Upper lobe of left lung (tissue), 6 donors: Measurements from ENCODE around the gene MRPL50. TPM values are rescaled to one million over a fixed set of nuclear protein-coding genes. Genes with fewer than 3 reads are reported as not detected.
"Not testable (repeated sequence)": the region's sequence is repeated elsewhere in the genome, so short reads cannot be mapped to it uniquely, and the experiment has no call there.

ENCODE experiments used
- ATAC-seq, 2 donors: fragments of 200-7000 bp; cut with Tn5 transposase; one replicate each; pipeline ENCODE4 v1.9.1; 2022; ENCODE audit warnings: mild to moderate bottlenecking in 2 of 2, moderate library complexity in 2 of 2; ENCODE audit not compliant: low FRiP score in 2 of 2
- DNase-seq, 2 donors: peaks; one replicate each; pipeline ENCODE4 v3.0.0-alpha.2; 2019 to 2020
- H3K27ac ChIP-seq, 4 donors: fragments of 200-600 bp; sonication (generic); one replicate each; pipeline ENCODE4 v1.5.1; 2016 to 2019
- H3K27me3 ChIP-seq, 4 donors: fragments of 200-600 bp; sonication (generic); one replicate each; pipeline ENCODE4 v1.5.1; 2017 to 2019
- H3K36me3 ChIP-seq, 4 donors: fragments of 200-600 bp; sonication (generic); one replicate each; pipeline ENCODE4 v1.5.1; 2016 to 2019
- H3K4me1 ChIP-seq, 4 donors: fragments of 200-600 bp; sonication (generic); one replicate each; pipeline ENCODE4 v1.5.1; 2018 to 2019
- H3K4me3 ChIP-seq, 4 donors: fragments of 200-600 bp; sonication (generic); one replicate each; pipeline ENCODE4 v1.5.1; 2017 to 2019; ENCODE audit warnings: mild to moderate bottlenecking in 2 of 4, moderate library complexity in 1 of 4
- H3K9me3 ChIP-seq, 4 donors: fragments of 200-600 bp; sonication (generic); one replicate each; pipeline ENCODE4 v1.5.1; 2018 to 2019
- EP300 ChIP-seq, 4 donors: sonication (generic); formaldehyde crosslinking; IDR thresholded peaks; one replicate each; pipeline ENCODE4 v1.5.1; 2017; ENCODE audit warnings: antibody characterized with exemption in 4 of 4, control low read depth in 2 of 4
- POLR2A ChIP-seq, 4 donors: fragments of 450-650 bp; IDR thresholded peaks; one replicate each; pipeline ENCODE4 v1.5.1; 2016 to 2017; ENCODE audit warnings: antibody characterized with exemption in 4 of 4, mild to moderate bottlenecking in 2 of 4
- POLR2AphosphoS5 ChIP-seq, 2 donors: sonication (generic); formaldehyde crosslinking; IDR thresholded peaks; one replicate each; pipeline ENCODE4 v1.5.1; 2017; ENCODE audit warnings: antibody characterized with exemption in 2 of 2
- WGBS, 2 donors: methylation state at CpG; one replicate each; pipeline ENCODE4 v1.1.5; 2017 to 2018; 5-methylcytosine and 5-hydroxymethylcytosine counted together
- total RNA-seq, 6 donors: library from RNA; depleted of rRNA in 4 of 6; stranded (reverse); fragments of >200 nt in 4 of 6; gene quantifications; one replicate each; pipeline versions ENCODE4 v1.1.0 to v1.2.1, GENCODE V29; 2016 to 2021
- TF ChIP-seq, protein P1 (sequence below), 6 experiments: fragments of 450-650 bp in 4 of 6; fragments of 200-600 bp in 2 of 6; sonication (generic) in 2 of 6; IDR thresholded peaks; one replicate each; pipeline ENCODE4 v1.5.1; 2016 to 2019; ENCODE audit warnings: antibody characterized with exemption in 6 of 6
- donor health status: DM: no; HTN: no; CAD: no; lungs with moderate emphysema.
- donor health status: DM: no; HTN: yes; CAD: no; lungs with severe emphysema.

Gene MRPL50
- total RNA-seq, 6 donors from 2014 or later, result 3.9 to 13.4 (median 9.2) TPM

DNA sequence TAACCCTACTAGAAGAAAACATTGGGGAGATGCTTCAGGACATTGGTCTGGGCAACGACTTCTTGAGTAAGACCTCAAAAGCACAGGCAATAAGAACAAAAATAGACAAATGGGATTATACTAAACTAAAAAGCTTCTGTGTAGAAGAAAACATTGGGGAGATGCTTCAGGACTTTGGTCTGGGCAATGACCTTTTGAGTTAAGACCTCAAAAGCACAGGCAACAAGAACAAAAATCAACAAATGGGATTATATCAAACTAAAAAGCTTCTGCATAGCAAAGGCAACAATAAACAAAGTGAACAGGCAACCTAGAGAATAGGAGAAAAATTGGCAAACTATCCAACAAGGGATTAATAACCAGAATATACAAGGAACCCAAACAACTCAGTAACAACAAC lies 3.7 kb downstream of the MRPL50 start:
- Histone ChIP-seq H3K36me3 (peaks cover 6 to 10% (median 8%) of the 10 kb centered on the region in 4 donors), H3K4me3 (no peak overlapping the region), H3K27me3 (no peaks in the 10 kb centered on the region), H3K4me1 (peaks cover 10 to 24% (median 20%) of the 10 kb centered on the region in 4 donors), H3K27ac (no peak overlapping the region), H3K9me3 (no peaks in the 10 kb centered on the region)
- ATAC-seq (no peak), DNase-seq (no peak)
- 88 to 98% methylated on average over 1 of the region's 1 CpG for WGBS, 2 donors
- TF ChIP-seq POLR2A (IDR thresholded peaks at IDR 0.05), result no peak
- TF ChIP-seq, protein P1, sequence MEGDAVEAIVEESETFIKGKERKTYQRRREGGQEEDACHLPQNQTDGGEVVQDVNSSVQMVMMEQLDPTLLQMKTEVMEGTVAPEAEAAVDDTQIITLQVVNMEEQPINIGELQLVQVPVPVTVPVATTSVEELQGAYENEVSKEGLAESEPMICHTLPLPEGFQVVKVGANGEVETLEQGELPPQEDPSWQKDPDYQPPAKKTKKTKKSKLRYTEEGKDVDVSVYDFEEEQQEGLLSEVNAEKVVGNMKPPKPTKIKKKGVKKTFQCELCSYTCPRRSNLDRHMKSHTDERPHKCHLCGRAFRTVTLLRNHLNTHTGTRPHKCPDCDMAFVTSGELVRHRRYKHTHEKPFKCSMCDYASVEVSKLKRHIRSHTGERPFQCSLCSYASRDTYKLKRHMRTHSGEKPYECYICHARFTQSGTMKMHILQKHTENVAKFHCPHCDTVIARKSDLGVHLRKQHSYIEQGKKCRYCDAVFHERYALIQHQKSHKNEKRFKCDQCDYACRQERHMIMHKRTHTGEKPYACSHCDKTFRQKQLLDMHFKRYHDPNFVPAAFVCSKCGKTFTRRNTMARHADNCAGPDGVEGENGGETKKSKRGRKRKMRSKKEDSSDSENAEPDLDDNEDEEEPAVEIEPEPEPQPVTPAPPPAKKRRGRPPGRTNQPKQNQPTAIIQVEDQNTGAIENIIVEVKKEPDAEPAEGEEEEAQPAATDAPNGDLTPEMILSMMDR (IDR thresholded peaks at IDR 0.05), result no peak
- no peak for TF ChIP-seq EP300 (IDR thresholded peaks at IDR 0.05)
- TF ChIP-seq POLR2AphosphoS5 (IDR thresholded peaks at IDR 0.05), result no peak

DNA sequence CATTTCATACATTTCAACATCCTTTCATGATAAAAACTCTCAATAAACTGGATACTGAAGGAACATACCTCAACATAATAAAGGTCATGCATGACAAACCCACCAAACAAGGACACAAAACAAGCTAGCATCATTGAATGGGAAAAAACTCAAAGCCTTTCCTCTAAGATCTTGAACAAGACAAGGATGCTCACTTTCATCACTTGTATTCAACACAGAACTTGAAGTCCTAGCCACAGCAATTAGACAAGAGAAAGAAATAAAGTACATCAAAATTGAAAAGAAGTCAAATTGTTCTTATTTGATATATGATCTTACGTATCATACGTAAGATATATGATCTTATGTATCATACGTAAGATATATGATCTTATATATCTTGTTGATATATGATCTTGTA lies 5.3 kb downstream of the MRPL50 start:
- Histone ChIP-seq H3K36me3 (peaks cover 13 to 22% (median 16%) of the 10 kb centered on the region in 4 donors), H3K27me3 (no peaks in the 10 kb centered on the region), H3K4me1 (peaks cover 9 to 20% (median 16%) of the 10 kb centered on the region in 4 donors), H3K27ac (no peak overlapping the region), H3K4me3 (no peak overlapping the region), H3K9me3 (no peaks in the 10 kb centered on the region)
- WGBS, 2 donors, result 98% methylated on average over 3 of the region's 3 CpGs
- DNase-seq (no peak), ATAC-seq (no peak)
- TF ChIP-seq, protein P1 (IDR thresholded peaks at IDR 0.05), result no peak
- TF ChIP-seq POLR2A (IDR thresholded peaks at IDR 0.05), result no peak

DNA sequence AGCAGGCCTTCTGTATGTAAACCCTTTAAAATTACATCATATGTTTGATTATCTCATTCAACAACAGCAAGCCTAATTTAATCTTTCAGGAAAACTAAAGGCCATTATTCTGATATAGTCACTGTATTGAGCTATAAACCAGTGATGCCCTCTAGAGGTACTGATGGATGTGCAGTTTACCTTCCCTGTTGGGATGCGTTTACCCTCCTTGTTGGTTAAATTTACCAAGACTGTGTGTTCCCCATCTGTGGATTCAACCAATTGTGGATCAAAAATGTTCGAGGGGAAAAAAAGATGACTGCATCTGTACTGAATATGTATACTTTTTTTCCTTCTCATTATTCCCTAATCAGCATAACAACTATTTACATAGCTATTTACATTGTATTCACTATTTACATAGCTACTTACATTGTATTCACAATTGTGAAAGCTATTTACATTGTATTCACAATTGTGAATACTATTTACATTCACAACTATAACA lies 9.9 kb downstream of the MRPL50 start:
- no peak for DNase-seq
- Histone ChIP-seq H3K27ac (no peak overlapping the region), H3K9me3 (peaks cover 0 to 10% (median 3%) of the 10 kb centered on the region in 4 donors), H3K27me3 (no peaks in the 10 kb centered on the region), H3K36me3 (peaks cover 13 to 25% (median 16%) of the 10 kb centered on the region in 4 donors), H3K4me3 (no peak overlapping the region), H3K4me1 (no peaks in the 10 kb centered on the region)
- WGBS, 2 donors, result 71 to 75% methylated on average over 2 of the region's 2 CpGs
- no peak for ATAC-seq
- no peak for TF ChIP-seq POLR2AphosphoS5 (IDR thresholded peaks at IDR 0.05)
- no peak for TF ChIP-seq POLR2A (IDR thresholded peaks at IDR 0.05)
- TF ChIP-seq EP300 (IDR thresholded peaks at IDR 0.05), result no peak
- TF ChIP-seq, protein P1 (IDR thresholded peaks at IDR 0.05), result no peak

DNA sequence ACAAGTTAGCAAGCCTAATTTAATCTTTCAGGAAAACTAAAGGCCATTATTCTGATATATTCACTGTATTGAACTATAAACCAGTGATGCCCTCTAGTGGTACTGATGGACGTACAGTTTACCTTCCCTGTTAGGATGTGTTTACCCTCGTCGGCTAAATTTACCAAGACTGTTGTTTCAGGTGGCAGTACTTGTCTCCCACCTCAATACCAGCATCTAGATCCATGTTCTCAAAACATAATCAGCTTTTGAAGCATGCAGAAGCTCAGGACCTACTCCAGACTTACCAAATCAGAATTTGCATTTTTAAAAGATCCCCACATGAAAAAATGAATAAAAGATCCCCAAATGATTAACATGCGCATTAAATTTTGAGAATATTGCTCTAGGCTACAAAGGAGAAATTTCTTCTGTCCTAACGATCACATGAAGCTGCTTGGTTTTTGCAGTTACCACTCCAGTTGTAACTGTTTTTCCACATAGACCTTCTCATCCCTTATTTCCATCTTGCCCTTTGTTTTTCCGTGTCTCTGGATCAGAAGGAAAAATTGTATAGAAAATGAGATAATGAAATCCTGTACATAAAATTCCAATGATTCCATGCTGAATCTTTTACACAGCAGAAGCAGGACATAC lies 10.4 kb downstream of the MRPL50 start:
- no peak for DNase-seq
- Histone ChIP-seq H3K27ac (no peak overlapping the region), H3K9me3 (peaks cover 0 to 10% (median 3%) of the 10 kb centered on the region in 4 donors), H3K4me1 (no peaks in the 10 kb centered on the region), H3K27me3 (no peaks in the 10 kb centered on the region), H3K36me3 (peaks cover 13 to 25% (median 16%) of the 10 kb centered on the region in 4 donors), H3K4me3 (no peak overlapping the region)
- 49 to 53% methylated on average over 6 of the region's 6 CpGs for WGBS, 2 donors
- peak; percentile 71 to 75 for ATAC-seq
- TF ChIP-seq POLR2AphosphoS5 (IDR thresholded peaks at IDR 0.05) (no peak), POLR2A (IDR thresholded peaks at IDR 0.05) (no peak), EP300 (IDR thresholded peaks at IDR 0.05) (no peak)
- TF ChIP-seq, protein P1 (IDR thresholded peaks at IDR 0.05), result peak in 5 of 6 experiments; percentile 11 to 51 (median 36)

DNA sequence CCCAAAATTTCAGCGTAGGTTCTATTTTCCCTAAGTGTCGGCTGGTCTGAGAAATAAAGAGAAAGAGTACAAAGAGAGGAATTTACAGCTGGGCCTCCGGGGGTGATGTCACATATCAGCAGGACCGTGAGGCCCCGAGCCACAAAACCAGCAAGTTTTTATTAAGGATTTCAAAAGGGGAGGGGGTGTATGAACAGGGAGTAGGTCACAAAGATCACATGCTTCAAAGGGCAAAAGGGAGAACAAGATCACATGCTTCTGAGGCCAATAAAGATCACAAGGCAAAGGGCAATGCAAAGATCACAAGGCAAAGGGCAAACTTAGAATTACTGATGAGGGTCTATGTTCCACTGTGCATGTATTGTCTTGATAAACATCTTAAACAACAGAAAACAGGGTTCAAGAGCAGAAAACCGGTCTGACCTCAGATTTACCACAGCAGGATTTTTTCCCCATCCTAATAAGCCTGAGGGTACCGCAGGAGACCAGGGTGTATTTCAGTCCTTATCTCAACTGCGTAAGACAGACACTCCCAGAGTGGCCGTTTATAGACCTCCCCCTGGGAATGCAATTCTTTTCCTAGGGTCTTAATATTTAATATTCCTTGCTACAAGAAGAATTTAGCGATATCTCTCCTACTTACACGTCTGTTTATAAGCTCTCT lies 13.4 kb downstream of the MRPL50 start, which contains the start of gene BAAT:
Gene BAAT (minus strand): TSS at position 134 of the 664 bp plus-strand sequence. CDS start 13,602 bp downstream, outside the sequence.
- not testable (repeated sequence) for DNase-seq, H3K27me3 ChIP-seq, H3K4me1 ChIP-seq, ATAC-seq, H3K27ac ChIP-seq, H3K4me3 ChIP-seq
- WGBS, 2 donors, result 93 to 95% methylated on average over 11 of the region's 11 CpGs
- H3K9me3 ChIP-seq, result peaks cover 0 to 10% (median 3%) of the 10 kb centered on the region in 4 donors
- H3K36me3 ChIP-seq, result peaks cover 9 to 19% (median 11%) of the 10 kb centered on the region in 4 donors
